Parathyroid adenoma (tissue), 2 donors: ENCODE measurements around the gene TFB1M.

Experiments used
- H2AFZ ChIP-seq: fragments of 300-600 bp; sonication (generic); one replicate; pipeline ENCODE4 v1.7.0; 2017; ENCODE audit warnings: antibody characterized with exemption, mild to moderate bottlenecking
- H3K27ac ChIP-seq: fragments of 300-600 bp; sonication (generic); one replicate; pipeline ENCODE4 v1.7.0; 2017
- H3K27me3 ChIP-seq: fragments of 300-600 bp; sonication (generic); one replicate; pipeline ENCODE4 v1.7.0; 2017; ENCODE audit warnings: low read length; ENCODE audit not compliant: control insufficient read depth, insufficient read depth
- H3K36me3 ChIP-seq: fragments of 300-600 bp; sonication (generic); one replicate; pipeline ENCODE4 v1.7.0; 2017; ENCODE audit warnings: low read length; ENCODE audit not compliant: control insufficient read depth, insufficient read depth
- H3K4me1 ChIP-seq: fragments of 300-600 bp; sonication (generic); one replicate; pipeline ENCODE4 v1.7.0; 2017; ENCODE audit warnings: control low read depth
- H3K4me2 ChIP-seq: fragments of 300-600 bp; sonication (generic); one replicate; pipeline ENCODE4 v1.7.0; 2017; ENCODE audit warnings: low read length
- H3K4me3 ChIP-seq: fragments of 300-600 bp; sonication (generic); one replicate; pipeline ENCODE4 v1.7.0; 2017; ENCODE audit warnings: low read depth, low read length
- H3K79me2 ChIP-seq: fragments of 300-600 bp; sonication (generic); one replicate; pipeline ENCODE4 v1.7.0; 2017; ENCODE audit warnings: control low read depth
- H3K9ac ChIP-seq: fragments of 300-600 bp; sonication (generic); one replicate; pipeline ENCODE4 v1.7.0; 2017; ENCODE audit warnings: mild to moderate bottlenecking
- H3K9me3 ChIP-seq: fragments of 300-600 bp; sonication (generic); one replicate; pipeline ENCODE4 v1.7.0; 2017; ENCODE audit warnings: low read length; ENCODE audit not compliant: control insufficient read depth
- TF ChIP-seq, protein P1 (sequence below): fragments of 300-600 bp; sonication (generic); IDR thresholded peaks from one replicate; pipeline ENCODE4 v1.7.0; 2017; ENCODE audit warnings: antibody characterized with exemption, mild to moderate bottlenecking
- donor health status: primary hyperparathyroidism.

TFB1M gene

DNA sequence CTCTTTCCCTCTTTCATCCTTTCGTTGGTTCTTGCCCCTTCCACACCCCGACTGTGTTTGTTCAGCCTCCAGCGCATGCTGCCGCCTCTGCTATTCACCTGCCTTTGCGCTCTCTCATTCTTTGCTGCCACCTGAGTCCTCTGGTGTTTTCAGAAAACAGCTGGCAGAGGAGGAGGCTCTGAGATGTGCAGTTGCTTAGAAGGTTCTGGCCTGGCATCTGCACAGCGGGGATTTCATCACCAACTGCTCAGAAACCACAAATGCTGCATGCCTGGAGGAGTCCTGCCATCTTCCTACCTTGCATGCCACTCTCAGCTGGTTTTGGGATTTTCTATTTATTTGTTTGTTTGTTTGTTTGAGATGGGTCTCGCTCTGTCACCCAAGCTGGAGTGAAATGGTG is 89.7 kb downstream of the TFB1M start:
- Histone ChIP-seq H3K4me2 (no peak overlapping the region), H3K79me2 (no peaks in the 10 kb centered on the region), H2AFZ (no peak overlapping the region), H3K27me3 (no peaks in the 10 kb centered on the region), H3K36me3 (no peaks in the 10 kb centered on the region), H3K4me3 (no peak overlapping the region), H3K27ac (no peak overlapping the region), H3K4me1 (no peaks in the 10 kb centered on the region), H3K9me3 (no peaks in the 10 kb centered on the region), H3K9ac (no peak overlapping the region)
- TF ChIP-seq, protein P1, sequence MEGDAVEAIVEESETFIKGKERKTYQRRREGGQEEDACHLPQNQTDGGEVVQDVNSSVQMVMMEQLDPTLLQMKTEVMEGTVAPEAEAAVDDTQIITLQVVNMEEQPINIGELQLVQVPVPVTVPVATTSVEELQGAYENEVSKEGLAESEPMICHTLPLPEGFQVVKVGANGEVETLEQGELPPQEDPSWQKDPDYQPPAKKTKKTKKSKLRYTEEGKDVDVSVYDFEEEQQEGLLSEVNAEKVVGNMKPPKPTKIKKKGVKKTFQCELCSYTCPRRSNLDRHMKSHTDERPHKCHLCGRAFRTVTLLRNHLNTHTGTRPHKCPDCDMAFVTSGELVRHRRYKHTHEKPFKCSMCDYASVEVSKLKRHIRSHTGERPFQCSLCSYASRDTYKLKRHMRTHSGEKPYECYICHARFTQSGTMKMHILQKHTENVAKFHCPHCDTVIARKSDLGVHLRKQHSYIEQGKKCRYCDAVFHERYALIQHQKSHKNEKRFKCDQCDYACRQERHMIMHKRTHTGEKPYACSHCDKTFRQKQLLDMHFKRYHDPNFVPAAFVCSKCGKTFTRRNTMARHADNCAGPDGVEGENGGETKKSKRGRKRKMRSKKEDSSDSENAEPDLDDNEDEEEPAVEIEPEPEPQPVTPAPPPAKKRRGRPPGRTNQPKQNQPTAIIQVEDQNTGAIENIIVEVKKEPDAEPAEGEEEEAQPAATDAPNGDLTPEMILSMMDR: no peak

DNA sequence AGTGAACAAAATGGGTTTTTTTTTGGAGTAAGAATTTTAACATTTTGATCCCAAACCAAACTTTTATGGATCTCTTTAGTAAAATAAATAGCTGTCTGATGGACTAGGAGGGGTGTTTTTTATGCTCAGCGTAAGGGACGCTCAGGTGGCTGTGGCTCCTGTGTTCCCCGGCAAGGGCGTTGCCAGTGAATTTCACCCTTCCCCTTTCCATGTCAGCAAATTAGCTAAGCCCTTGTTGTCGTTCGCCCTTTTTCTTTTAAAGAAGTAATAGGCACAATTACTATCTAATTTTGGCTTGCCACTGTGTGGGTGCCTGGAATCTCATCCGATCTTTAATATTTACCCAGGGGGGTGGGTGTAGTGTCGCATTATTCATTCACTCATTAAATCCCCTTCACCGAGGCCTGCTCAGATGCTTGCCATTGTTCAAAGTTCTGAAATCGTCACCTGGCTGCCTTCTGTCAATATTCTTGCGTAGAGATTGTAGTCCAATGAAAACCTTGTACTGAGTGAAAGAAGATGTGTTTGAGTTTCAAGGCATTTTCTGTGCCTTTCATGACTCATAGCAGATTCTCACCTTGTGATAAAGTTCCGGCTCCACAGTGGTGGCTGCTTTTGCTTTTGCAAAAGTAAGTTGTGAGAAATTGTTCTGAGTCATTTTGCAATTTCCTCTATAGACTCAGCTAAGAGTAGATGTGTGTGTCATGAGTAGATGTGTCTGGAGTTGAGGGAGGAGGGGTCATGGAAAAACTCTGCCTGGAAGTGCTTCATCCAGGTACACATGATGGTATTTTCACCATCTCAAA is 90.4 kb downstream of the TFB1M start:
- Histone ChIP-seq H3K9ac (no peak overlapping the region), H3K4me3 (no peak overlapping the region), H3K9me3 (no peaks in the 10 kb centered on the region), H2AFZ (no peak overlapping the region), H3K4me1 (no peaks in the 10 kb centered on the region), H3K79me2 (no peaks in the 10 kb centered on the region), H3K27ac (no peak overlapping the region), H3K36me3 (no peaks in the 10 kb centered on the region), H3K4me2 (no peak overlapping the region), H3K27me3 (no peaks in the 10 kb centered on the region)
- TF ChIP-seq, protein P1: no peak

DNA sequence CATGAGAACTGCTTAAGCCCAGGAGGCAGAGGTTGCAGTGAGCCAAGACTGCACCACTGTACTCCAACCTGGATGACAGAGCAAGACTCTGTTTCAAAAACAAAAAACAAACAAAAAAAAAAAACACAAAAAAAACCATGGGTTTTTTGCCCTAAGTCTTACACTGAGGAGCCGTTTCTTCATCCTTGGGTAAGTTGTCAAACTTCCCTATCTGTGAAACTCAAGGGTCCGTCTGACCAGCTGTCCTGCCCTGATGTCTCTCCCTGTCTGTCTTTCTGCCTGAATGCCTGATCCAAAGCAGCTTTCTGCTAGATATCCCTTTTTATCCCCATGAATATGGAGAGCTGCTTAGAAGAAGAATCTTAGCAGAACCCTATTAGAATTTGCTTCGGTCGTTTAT is 91.8 kb downstream of the TFB1M start:
- Histone ChIP-seq H3K9me3 (no peaks in the 10 kb centered on the region), H3K36me3 (no peaks in the 10 kb centered on the region), H3K4me2 (no peak overlapping the region), H3K79me2 (no peaks in the 10 kb centered on the region), H3K4me1 (no peaks in the 10 kb centered on the region), H3K27ac (no peak overlapping the region), H3K27me3 (no peaks in the 10 kb centered on the region), H3K9ac (no peak overlapping the region), H2AFZ (no peak overlapping the region), H3K4me3 (no peak overlapping the region)
- TF ChIP-seq, protein P1: no peak

DNA sequence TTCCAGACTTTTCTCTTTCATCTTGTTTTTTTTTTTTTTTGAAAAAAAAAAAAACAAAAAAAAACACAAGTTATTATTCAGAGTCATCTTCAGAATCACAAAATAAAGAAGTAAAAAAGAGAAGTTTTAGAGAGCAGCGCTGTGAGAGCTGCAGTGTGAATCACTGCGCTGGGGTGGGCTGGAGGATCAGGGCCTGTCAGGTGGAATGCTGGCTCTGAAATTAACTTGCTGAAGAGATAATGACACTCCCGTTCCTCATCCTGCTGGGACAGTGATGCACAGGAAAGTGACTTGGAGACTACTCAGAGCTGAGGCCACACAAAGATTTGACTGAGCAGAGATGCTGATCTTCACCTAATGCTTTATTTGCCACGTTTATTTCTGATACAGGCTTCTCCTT is 93.2 kb downstream of the TFB1M start:
- Histone ChIP-seq H3K27ac (no peak overlapping the region), H3K79me2 (no peaks in the 10 kb centered on the region), H3K9me3 (no peaks in the 10 kb centered on the region), H3K36me3 (no peaks in the 10 kb centered on the region), H3K4me3 (no peak overlapping the region), H3K9ac (no peak overlapping the region), H3K27me3 (no peaks in the 10 kb centered on the region), H2AFZ (no peak overlapping the region), H3K4me2 (no peak overlapping the region), H3K4me1 (no peaks in the 10 kb centered on the region)
- TF ChIP-seq, protein P1: no peak

DNA sequence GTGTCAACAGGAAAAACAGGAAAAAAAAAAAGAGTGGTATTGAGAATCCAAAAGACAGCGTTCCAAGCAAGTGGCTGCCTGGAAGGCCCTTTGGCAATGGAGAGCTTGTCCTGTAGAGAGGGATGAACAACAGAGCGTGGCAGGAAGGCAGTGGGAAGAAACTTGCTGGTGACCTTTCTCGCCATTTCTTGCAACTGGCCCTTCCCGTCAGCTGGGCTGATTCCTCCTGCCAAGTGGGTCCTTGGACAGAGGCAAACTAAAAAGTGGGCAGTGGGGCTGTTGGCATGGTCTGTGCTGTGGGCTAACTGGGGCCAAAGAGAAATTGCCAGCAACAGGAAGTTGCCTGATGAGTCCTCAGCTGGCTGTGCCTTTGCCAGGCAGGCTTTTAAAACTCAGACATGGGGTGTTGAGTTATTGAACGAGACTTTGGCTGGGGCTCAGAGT is 94.4 kb downstream of the TFB1M start:
- Histone ChIP-seq H3K79me2 (no peaks in the 10 kb centered on the region), H3K9ac (no peak overlapping the region), H3K36me3 (no peaks in the 10 kb centered on the region), H3K27ac (no peak overlapping the region), H3K27me3 (no peaks in the 10 kb centered on the region), H3K9me3 (no peaks in the 10 kb centered on the region), H3K4me3 (no peak overlapping the region), H2AFZ (no peak overlapping the region), H3K4me2 (no peak overlapping the region), H3K4me1 (no peaks in the 10 kb centered on the region)
- TF ChIP-seq, protein P1: no peak
